Upper lobe of right lung (tissue), 1 donor: ENCODE data around the gene CCDC149. TPM values are rescaled to one million over a fixed set of nuclear protein-coding genes. Genes with fewer than 3 reads are reported as not detected.

ENCODE experiments used
- ATAC-seq: fragments of 200-7000 bp; cut with Tn5 transposase; one replicate; pipeline ENCODE4 v1.9.1; 2020; ENCODE audit warnings: mild to moderate bottlenecking, moderate library complexity
- DNase-seq: peaks from one replicate; pipeline ENCODE4 v3.0.0-alpha.2; 2020
- H3K27ac ChIP-seq: fragments of 200-600 bp; one replicate; pipeline ENCODE4 v1.8.0; 2022
- H3K27me3 ChIP-seq: fragments of 200-600 bp; one replicate; pipeline ENCODE4 v1.8.0; 2022; ENCODE audit warnings: mild to moderate bottlenecking
- H3K36me3 ChIP-seq: fragments of 200-600 bp; one replicate; pipeline ENCODE4 v1.8.0; 2022
- H3K4me1 ChIP-seq: fragments of 200-600 bp; one replicate; pipeline ENCODE4 v1.8.0; 2022
- H3K4me3 ChIP-seq: fragments of 200-600 bp; one replicate; pipeline ENCODE4 v1.8.0; 2022; ENCODE audit warnings: mild to moderate bottlenecking
- H3K9me3 ChIP-seq: fragments of 200-600 bp; one replicate; pipeline ENCODE4 v1.8.0; 2022
- intact Hi-C: fragments of 100-400 bp; cut with DNase I; formaldehyde crosslinking; loops from one replicate; pipeline ENCODE4 v1.11.0; 2022
- total RNA-seq: library from RNA; stranded (reverse); fragmentation: NEBNext Ultra II Directional; extraction: Animal tissue kit (Norgen Biotek cat#: 25700); gene quantifications from one replicate; pipeline ENCODE4 v1.2.1, GENCODE V29; 2021
- TF ChIP-seq, protein P1 (sequence below): fragments of 200-600 bp; IDR thresholded peaks from one replicate; pipeline ENCODE4 v1.8.0; 2022; ENCODE audit warnings: antibody characterized with exemption
- donor health status: DM: no; HTN: yes; CAD: no; lungs with severe emphysema.

CCDC149 gene
- total RNA-seq, 1 donor from 2014 or later, result 28.7 TPM

DNA sequence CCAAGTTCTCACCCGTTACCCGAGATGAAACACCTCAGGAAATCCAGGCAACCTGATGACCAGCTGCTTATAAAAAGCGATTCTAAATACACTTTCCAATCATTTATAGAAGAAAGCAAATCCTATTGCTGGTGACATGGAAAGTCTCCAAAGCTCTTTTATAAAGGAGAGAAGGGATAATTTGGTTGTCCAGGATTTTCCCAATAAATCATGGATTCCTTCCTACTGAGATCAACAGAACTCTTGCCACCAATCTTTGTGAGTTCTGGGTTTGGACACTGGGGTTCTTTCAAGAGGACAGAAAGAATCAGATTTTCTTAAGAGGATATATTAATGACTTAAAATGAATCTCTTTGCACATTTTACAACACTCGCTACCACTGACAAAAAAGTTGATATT lies 142.2 kb downstream of the CCDC149 start:
- DNase-seq, result no peak
- H3K27ac ChIP-seq, result no peak overlapping the region
- ATAC-seq, result no peak

DNA sequence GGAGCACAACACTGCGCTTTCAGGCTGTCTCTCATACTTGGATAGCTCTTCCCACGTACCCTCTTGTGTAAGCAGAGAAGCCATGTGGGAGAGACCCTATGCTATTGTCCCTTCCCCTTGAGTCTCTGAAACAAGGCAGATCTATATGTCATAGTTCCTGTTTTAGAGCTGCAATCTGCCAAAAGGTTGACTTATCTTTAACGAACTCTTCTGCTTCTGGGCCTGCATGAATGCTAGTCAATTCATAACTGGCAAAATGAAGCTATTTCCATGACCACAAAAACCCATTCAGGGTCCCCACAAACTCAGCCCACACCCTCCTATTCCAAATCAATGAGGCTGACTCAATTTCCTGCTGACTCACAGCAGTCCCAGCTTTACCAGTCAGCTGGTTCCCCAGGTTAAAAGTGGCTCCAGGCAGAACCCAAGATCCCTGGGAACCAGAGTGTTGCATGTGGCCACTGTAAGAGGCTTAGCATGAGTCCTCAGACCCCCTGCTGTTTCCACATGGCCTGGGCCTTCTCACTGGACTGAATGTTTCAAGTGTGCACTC lies 142.7 kb downstream of the CCDC149 start:
- Histone ChIP-seq H3K9me3 (no peaks in the 10 kb centered on the region), H3K4me1 (no peaks in the 10 kb centered on the region), H3K27ac (no peak overlapping the region), H3K27me3 (no peaks in the 10 kb centered on the region), H3K36me3 (no peaks in the 10 kb centered on the region), H3K4me3 (no peak overlapping the region)
- DNase-seq (no peak), ATAC-seq (no peak)
- intact Hi-C loops, result no loop called here
- TF ChIP-seq, protein P1, sequence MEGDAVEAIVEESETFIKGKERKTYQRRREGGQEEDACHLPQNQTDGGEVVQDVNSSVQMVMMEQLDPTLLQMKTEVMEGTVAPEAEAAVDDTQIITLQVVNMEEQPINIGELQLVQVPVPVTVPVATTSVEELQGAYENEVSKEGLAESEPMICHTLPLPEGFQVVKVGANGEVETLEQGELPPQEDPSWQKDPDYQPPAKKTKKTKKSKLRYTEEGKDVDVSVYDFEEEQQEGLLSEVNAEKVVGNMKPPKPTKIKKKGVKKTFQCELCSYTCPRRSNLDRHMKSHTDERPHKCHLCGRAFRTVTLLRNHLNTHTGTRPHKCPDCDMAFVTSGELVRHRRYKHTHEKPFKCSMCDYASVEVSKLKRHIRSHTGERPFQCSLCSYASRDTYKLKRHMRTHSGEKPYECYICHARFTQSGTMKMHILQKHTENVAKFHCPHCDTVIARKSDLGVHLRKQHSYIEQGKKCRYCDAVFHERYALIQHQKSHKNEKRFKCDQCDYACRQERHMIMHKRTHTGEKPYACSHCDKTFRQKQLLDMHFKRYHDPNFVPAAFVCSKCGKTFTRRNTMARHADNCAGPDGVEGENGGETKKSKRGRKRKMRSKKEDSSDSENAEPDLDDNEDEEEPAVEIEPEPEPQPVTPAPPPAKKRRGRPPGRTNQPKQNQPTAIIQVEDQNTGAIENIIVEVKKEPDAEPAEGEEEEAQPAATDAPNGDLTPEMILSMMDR, result no peak

More for the DNA sequence above, 142.2 kb downstream of the CCDC149 start:
- TF ChIP-seq, protein P1, result no peak
- no peak overlapping the region for H3K4me3 ChIP-seq
- intact Hi-C loops, result no loop called here
- H3K9me3 ChIP-seq, result no peaks in the 10 kb centered on the region
- H3K27me3 ChIP-seq, result no peaks in the 10 kb centered on the region
- no peaks in the 10 kb centered on the region for H3K36me3 ChIP-seq
- H3K4me1 ChIP-seq, result no peaks in the 10 kb centered on the region

DNA sequence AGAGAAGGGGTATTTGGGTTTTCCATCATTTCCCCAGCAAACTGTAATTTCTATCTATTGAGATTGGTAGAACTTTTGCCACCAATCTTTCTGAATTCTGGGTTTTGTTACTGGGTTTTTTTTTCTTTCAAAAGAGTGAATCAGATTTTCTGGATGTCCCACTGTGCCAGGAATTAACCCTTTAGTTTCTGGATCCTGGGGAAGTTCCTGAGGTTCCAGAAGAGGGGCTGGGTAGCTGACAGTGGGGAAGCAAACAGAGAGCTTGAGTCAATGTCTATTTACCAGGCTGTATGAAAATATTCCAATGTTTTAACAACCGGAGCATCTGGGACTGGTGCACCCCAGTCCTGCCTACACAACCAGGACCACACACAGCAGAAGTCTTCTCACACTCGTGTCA lies 143.3 kb downstream of the CCDC149 start:
- Histone ChIP-seq H3K36me3 (no peaks in the 10 kb centered on the region), H3K4me1 (no peaks in the 10 kb centered on the region), H3K27ac (no peak overlapping the region), H3K4me3 (no peak overlapping the region), H3K9me3 (no peaks in the 10 kb centered on the region), H3K27me3 (no peaks in the 10 kb centered on the region)
- TF ChIP-seq, protein P1, result no peak
- DNase-seq (no peak), ATAC-seq (no peak)
- intact Hi-C loops, result no loop called here

DNA sequence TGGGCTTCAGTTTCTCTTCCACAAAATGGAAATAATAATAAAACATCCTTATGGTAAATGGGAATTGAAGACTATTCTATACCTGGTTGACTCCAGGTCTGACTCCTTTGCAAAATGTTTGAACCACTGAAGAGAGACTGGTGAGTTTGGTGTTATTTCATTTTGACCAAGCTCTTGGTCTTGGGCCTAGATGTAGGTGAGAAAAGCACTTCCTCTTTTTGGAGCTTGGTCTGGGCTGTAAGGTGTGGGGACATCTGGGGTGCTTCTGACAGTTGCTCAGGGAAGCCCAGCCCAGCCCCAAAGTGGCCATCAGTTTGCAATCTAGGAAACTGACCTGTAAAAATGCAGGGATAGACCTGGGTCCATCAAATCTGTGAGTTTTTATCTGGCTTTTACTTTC lies 144.2 kb downstream of the CCDC149 start:
- ATAC-seq (no peak), DNase-seq (no peak)
- TF ChIP-seq, protein P1, result no peak
- Histone ChIP-seq H3K27me3 (no peaks in the 10 kb centered on the region), H3K4me3 (no peak overlapping the region), H3K9me3 (no peaks in the 10 kb centered on the region), H3K27ac (no peak overlapping the region), H3K4me1 (no peaks in the 10 kb centered on the region), H3K36me3 (no peaks in the 10 kb centered on the region)
- intact Hi-C loops, result no loop called here

DNA sequence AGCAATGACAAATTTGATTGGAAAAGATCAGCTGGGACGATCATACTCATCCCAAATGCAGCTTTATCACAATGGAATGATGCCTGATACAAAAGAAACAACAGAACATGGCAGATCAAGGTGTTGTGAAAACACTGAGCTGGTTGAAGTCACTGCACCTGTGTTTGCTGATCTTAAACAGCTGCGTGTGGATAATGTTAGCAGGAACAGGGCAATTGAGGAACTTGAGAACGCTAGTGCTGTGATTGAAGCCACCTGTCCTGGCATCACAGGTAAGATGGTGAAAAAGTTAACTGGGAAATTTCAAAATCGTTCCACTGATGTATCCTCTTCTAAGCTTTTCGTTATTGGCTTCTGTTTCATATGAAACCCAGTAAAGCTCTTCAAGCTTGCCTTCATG lies 144.8 kb downstream of the CCDC149 start:
- Histone ChIP-seq H3K4me3 (no peak overlapping the region), H3K4me1 (no peaks in the 10 kb centered on the region), H3K36me3 (no peaks in the 10 kb centered on the region), H3K9me3 (no peaks in the 10 kb centered on the region), H3K27me3 (no peaks in the 10 kb centered on the region), H3K27ac (no peak overlapping the region)
- DNase-seq (no peak), ATAC-seq (no peak)
- intact Hi-C loops, result no loop called here
- TF ChIP-seq, protein P1, result no peak
